HG03342 (cell line): Measurements from ENCODE around the gene RIMS1.
A peak's percentile ranks its signal among the peaks of the same experiment; 100 is the strongest.

Source experiments
- ATAC-seq: cut with Tn5 transposase; IDR thresholded peaks from one replicate; pipeline ENCODE4 v1.9.1; 2021; ENCODE audit warnings: mild to moderate bottlenecking, moderate library complexity; ENCODE audit not compliant: unreplicated experiment

The RIMS1 gene

GRCh38 chr6:72081871-72082270 is 195.5 kb downstream of the RIMS1 start:
- no peak for ATAC-seq

GRCh38 chr6:72083976-72084375 is 197.6 kb downstream of the RIMS1 start:
- no peak for ATAC-seq

- no peak for ATAC-seq
Measured at GRCh38 chr6:72084992-72085569, 198.7 kb downstream of the RIMS1 start.

GRCh38 chr6:72094506-72094905 is 208.2 kb downstream of the RIMS1 start:
- ATAC-seq = no peak

GRCh38 chr6:72102561-72102960 is 216.2 kb downstream of the RIMS1 start:
- no peak for ATAC-seq

GRCh38 chr6:72111611-72112010 is 225.3 kb downstream of the RIMS1 start:
- ATAC-seq = no peak

GRCh38 chr6:72130327-72130726 is 244.0 kb downstream of the RIMS1 start:
- no peak for ATAC-seq

- ATAC-seq = peak; percentile 50
Measured at GRCh38 chr6:72132427-72132826, 246.1 kb downstream of the RIMS1 start.

- ATAC-seq = no peak
Measured at GRCh38 chr6:72132851-72133250, 246.5 kb downstream of the RIMS1 start.

GRCh38 chr6:72133324-72133723 is 247.0 kb downstream of the RIMS1 start:
- ATAC-seq = no peak

- no peak for ATAC-seq
Measured at GRCh38 chr6:72140795-72141194, 254.4 kb downstream of the RIMS1 start.

- no peak for ATAC-seq
Measured at GRCh38 chr6:72149715-72150114, 263.4 kb downstream of the RIMS1 start.

GRCh38 chr6:72151742-72152141 is 265.4 kb downstream of the RIMS1 start:
- no peak for ATAC-seq

- ATAC-seq = no peak
Measured at GRCh38 chr6:72175916-72176315, 289.6 kb downstream of the RIMS1 start.

- ATAC-seq = peak; percentile 82
Measured at GRCh38 chr6:72182337-72183246, 296.2 kb downstream of the RIMS1 start.

- no peak for ATAC-seq
Measured at GRCh38 chr6:72203983-72204382, 317.6 kb downstream of the RIMS1 start.

- ATAC-seq = no peak
Measured at GRCh38 chr6:72205500-72205899, 319.1 kb downstream of the RIMS1 start.

GRCh38 chr6:72206606-72207005 is 320.3 kb downstream of the RIMS1 start:
- ATAC-seq = no peak

GRCh38 chr6:72212686-72213085 is 326.3 kb downstream of the RIMS1 start:
- ATAC-seq = peak; percentile 76

- ATAC-seq = no peak
Measured at GRCh38 chr6:72213654-72214053, 327.3 kb downstream of the RIMS1 start.

GRCh38 chr6:72216222-72217068 is 330.1 kb downstream of the RIMS1 start:
- ATAC-seq = no peak
